ENCODE data around the gene RPS21.

- TF ChIP-seq CTCF (IDR thresholded peaks at IDR 0.05) (no peak), ZFX (IDR thresholded peaks at IDR 0.05; ENCODE audit: borderline replicate concordance) (no peak)
Observed at GRCh38 chr20:62359491-62360121, 27.3 kb upstream of the RPS21 start.
